ENCODE data around the gene MEOX1. TPM values are rescaled to one million over a fixed set of nuclear protein-coding genes. Genes with fewer than 3 reads are reported as not detected.

The MEOX1 gene
- total RNA-seq, 4 donors from 2014 or later = 6.9 to 24.3 (median 14.0) TPM

DNA sequence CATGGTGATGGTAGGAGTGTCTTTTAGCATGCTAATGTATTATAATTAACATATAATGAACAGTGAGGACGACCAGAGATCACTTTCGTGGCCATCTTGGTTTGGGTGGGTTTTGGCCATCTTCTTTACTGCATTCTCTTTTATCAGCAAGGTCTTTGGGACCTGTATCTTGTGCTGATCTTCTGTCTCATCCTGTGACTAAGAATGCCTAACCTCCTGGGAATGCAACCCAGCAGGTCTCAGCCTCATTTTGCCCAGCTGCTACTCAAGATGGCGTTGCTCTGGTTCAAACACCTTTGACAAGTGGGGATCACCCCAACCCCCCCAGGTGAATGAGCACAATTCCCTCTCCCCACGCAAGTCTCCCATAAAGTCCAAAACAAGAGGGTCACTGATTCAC, 66.3 kb downstream of the MEOX1 start:
- intact Hi-C loops (cut with DNase I; ENCODE audit: low total_unique reads) = no loop called here

DNA sequence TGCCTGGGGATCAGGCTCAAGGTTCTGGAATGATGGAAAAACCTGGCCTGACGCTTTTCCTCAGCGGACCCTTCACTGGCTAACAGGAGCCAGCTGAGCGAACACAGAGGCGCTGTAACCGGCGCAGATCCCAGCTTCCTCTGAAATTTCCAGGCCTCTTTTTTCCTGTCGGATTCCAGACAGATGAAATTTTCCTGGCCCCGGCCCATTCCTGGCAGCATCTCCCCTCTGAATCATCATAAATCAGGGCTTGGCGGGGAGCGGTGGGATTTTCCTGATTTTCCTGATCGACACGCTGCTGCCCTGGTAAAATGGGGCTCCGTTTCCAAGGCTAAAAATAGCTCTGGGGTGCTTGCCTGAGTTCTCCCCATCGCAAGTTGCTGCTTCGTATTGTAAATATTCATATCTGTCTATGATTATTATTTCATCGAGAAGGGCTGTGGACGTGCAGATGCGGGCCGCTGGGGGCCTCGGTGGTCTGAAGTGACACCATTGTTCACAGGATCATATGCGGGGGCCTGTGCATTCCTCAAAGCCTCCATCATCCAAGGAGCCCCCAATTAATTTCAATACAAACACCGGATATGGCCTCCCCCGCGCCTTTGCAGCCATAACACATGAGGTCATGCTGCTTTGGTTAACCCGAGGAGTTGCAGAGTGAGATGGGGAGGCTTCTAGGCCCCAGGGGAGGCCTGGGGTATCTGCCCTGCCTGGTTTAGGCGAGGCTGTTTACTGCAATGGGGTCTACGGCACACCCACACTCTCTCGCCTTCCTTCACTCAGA, 69.8 kb downstream of the MEOX1 start:
- peak; percentile 87 to 88 for DNase-seq
- intact Hi-C loops (cut with DNase I; ENCODE audit: low total_unique reads) = no loop called here
- Histone ChIP-seq H3K27ac (peak overlapping the region; percentile 85 to 92), H3K36me3 (no peaks in the 10 kb centered on the region), H3K4me3 (peak overlapping the region in 1 of 2 donors; percentile 7), H3K9me3 (no peaks in the 10 kb centered on the region), H3K4me1 (peaks cover 0 to 6% of the 10 kb centered on the region in 2 donors), H3K27me3 (no peaks in the 10 kb centered on the region)
- TF ChIP-seq, protein P1, sequence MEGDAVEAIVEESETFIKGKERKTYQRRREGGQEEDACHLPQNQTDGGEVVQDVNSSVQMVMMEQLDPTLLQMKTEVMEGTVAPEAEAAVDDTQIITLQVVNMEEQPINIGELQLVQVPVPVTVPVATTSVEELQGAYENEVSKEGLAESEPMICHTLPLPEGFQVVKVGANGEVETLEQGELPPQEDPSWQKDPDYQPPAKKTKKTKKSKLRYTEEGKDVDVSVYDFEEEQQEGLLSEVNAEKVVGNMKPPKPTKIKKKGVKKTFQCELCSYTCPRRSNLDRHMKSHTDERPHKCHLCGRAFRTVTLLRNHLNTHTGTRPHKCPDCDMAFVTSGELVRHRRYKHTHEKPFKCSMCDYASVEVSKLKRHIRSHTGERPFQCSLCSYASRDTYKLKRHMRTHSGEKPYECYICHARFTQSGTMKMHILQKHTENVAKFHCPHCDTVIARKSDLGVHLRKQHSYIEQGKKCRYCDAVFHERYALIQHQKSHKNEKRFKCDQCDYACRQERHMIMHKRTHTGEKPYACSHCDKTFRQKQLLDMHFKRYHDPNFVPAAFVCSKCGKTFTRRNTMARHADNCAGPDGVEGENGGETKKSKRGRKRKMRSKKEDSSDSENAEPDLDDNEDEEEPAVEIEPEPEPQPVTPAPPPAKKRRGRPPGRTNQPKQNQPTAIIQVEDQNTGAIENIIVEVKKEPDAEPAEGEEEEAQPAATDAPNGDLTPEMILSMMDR (IDR thresholded peaks at IDR 0.05) = no peak
- no peak for TF ChIP-seq POLR2A (IDR thresholded peaks at IDR 0.05)

More for the DNA sequence above, 66.3 kb downstream of the MEOX1 start:
- H3K36me3 ChIP-seq = no peaks in the 10 kb centered on the region
- no peaks in the 10 kb centered on the region for H3K9me3 ChIP-seq
- H3K27me3 ChIP-seq = no peaks in the 10 kb centered on the region
- no peak for DNase-seq
- H3K27ac ChIP-seq = no peak overlapping the region
- H3K4me1 ChIP-seq = peaks cover 0 to 6% of the 10 kb centered on the region in 2 donors
- TF ChIP-seq, protein P1 (IDR thresholded peaks at IDR 0.05) = no peak
- TF ChIP-seq POLR2A (IDR thresholded peaks at IDR 0.05) = no peak
- H3K4me3 ChIP-seq = no peak overlapping the region

DNA sequence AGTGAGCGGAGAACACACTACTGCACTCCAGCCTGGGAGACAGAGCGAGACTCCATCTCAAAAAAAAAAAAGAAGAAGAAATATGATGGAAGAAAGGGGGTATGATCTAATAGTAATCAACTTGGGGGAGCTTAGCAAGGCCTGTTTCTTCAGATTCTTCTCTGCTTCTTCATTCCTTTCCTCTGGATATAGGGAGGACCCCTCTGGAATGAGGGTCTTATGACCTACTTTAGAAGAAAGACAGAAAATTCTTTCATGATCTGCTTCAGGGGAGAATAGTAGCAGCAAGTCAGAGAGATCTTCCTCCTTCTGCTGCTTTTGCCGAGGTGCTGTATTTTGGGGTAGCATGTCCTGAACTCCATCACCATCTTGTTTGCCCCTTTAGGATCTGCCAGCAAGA, 70.7 kb downstream of the MEOX1 start:
- no peak for TF ChIP-seq POLR2A (IDR thresholded peaks at IDR 0.05)
- TF ChIP-seq, protein P1 (IDR thresholded peaks at IDR 0.05) = no peak
- intact Hi-C loops (cut with DNase I; ENCODE audit: low total_unique reads) = no loop called here
- no peaks in the 10 kb centered on the region for H3K36me3 ChIP-seq

More for the DNA sequence above, 70.7 kb downstream of the MEOX1 start:
- H3K27ac ChIP-seq = peak overlapping the region; percentile 85 to 92
- no peaks in the 10 kb centered on the region for H3K9me3 ChIP-seq
- peaks cover 0 to 6% of the 10 kb centered on the region in 2 donors for H3K4me1 ChIP-seq
- H3K27me3 ChIP-seq = no peaks in the 10 kb centered on the region
- H3K4me3 ChIP-seq = no peak overlapping the region
- no peak for DNase-seq

Small RNA genes lying within 50 kb of the gene (small RNA-seq; reads per million reads assigned to genes)
- gene RF00017 = not detected

Other genes with a start within 250 kb of the MEOX1 start
- gene DHX8, start 177.9 kb downstream of the MEOX1 start, total RNA-seq = 10 to 100 TPM in 3 of 4 donors, 1 to 10 TPM in 1; 8.5 to 54.6 (median 32.0) TPM
- 1 to 10 TPM in 2 of 4 donors, under 1 TPM in 1, not detected in 1; 0.51 to 2.8 (median 2.1) TPM for gene ETV4, start 115.6 kb downstream of the MEOX1 start, total RNA-seq
- not detected for gene SOST, start 96.9 kb upstream of the MEOX1 start, total RNA-seq
- 10 to 100 TPM; 28.4 to 88.1 (median 39.8) TPM for gene DUSP3, start 117.1 kb upstream of the MEOX1 start, total RNA-seq
- gene CFAP97D1, start 118.5 kb upstream of the MEOX1 start, total RNA-seq = not detected
- 10 to 100 TPM in 3 of 4 donors, 1 to 10 TPM in 1; 5.6 to 21.2 (median 15.8) TPM for gene MPP3, start 171.2 kb upstream of the MEOX1 start, total RNA-seq
- 1 to 10 TPM in 3 of 4 donors, not detected in 1; 2.1 to 6.5 (median 6.2) TPM for gene CD300LG, start 185.3 kb upstream of the MEOX1 start, total RNA-seq
- 10 to 100 TPM in 3 of 4 donors, 1 to 10 TPM in 1; 2.0 to 20.9 (median 13.3) TPM for gene MPP2, start 245.6 kb upstream of the MEOX1 start, total RNA-seq